HEK293T (cell line): ENCODE results near the gene ATP13A4.

ENCODE experiments used
- ARNT ChIP-seq: fragments of 450-650 bp; IDR thresholded peaks from 2 replicates; pipeline ENCODE4 v1.6.1; 2017; ENCODE audit warnings: mild to moderate bottlenecking
- BHLHE40 ChIP-seq: fragments of 450-650 bp; IDR thresholded peaks from 2 replicates; pipeline ENCODE4 v1.6.1; 2016; ENCODE audit warnings: mild to moderate bottlenecking, moderate library complexity, borderline replicate concordance
- CTBP1 ChIP-seq: fragments of 450-650 bp; IDR thresholded peaks from 2 replicates; pipeline ENCODE4 v1.6.1; 2016; ENCODE audit warnings: borderline replicate concordance
- FOXA1 ChIP-seq: fragments of 450-650 bp; IDR thresholded peaks from 2 replicates; pipeline ENCODE4 v1.6.1; 2016; ENCODE audit warnings: mild to moderate bottlenecking
- HDGF ChIP-seq: fragments of 450-650 bp; IDR thresholded peaks from 2 replicates; pipeline ENCODE4 v1.6.1; 2017; ENCODE audit warnings: antibody characterized with exemption, borderline replicate concordance
- LEF1 ChIP-seq: fragments of 450-650 bp; IDR thresholded peaks from 2 replicates; pipeline ENCODE4 v1.6.1; 2017; ENCODE audit warnings: mild to moderate bottlenecking, borderline replicate concordance
- NFRKB ChIP-seq: fragments of 450-650 bp; IDR thresholded peaks from 2 replicates; pipeline ENCODE4 v1.6.1; 2016; ENCODE audit warnings: mild to moderate bottlenecking, moderate library complexity
- PKNOX1 ChIP-seq: fragments of 450-650 bp; IDR thresholded peaks from 2 replicates; pipeline ENCODE4 v1.6.1; 2016
- SP1 ChIP-seq: fragments of 450-650 bp; IDR thresholded peaks from 2 replicates; pipeline ENCODE4 v1.6.1; 2017
- SUZ12 ChIP-seq: fragments of 450-650 bp; IDR thresholded peaks from 2 replicates; pipeline ENCODE4 v1.6.1; 2016; ENCODE audit warnings: mild to moderate bottlenecking
- ZNF384 ChIP-seq: fragments of 450-650 bp; IDR thresholded peaks from 2 replicates; pipeline ENCODE4 v1.6.1; 2016

GRCh38 chr3:193545304-193545703 is 9.4 kb downstream of the ATP13A4 start:
- TF ChIP-seq HDGF (no peak), SUZ12 (no peak), LEF1 (no peak), SP1 (no peak), ARNT (no peak), NFRKB (no peak), ZNF384 (no peak), BHLHE40 (no peak), FOXA1 (no peak), CTBP1 (no peak), PKNOX1 (no peak)
